Measurements from ENCODE around the gene STX18. TPM values are rescaled to one million over a fixed set of nuclear protein-coding genes. Genes with fewer than 3 reads are reported as not detected.

STX18 gene
- total and polyA plus RNA-seq, 2 donors (not counting 3 experiments of a cell fraction or from before 2014, with no cell fraction given): 30.7 to 31.2 TPM

DNA sequence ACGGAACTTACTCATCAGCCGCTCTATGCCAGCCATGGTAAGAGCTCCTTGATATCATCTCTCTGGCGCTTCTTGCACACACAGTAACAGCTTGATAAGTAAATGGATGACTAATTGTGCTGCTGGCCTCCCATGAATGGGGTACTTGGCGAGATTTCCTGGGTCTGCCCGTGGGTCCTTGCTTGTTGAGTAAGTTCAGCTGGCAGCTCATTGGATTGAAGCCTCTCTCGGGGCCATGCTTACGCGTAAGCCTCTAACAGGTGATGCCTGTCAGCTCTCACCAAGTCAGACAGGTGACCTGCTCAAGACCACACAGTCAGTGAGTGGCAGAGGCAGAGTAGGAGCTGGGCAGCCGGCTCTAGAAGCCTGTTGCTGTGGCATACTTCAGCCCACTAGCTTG is 147.2 kb downstream of the STX18 start:
- Histone ChIP-seq H3K27ac (ENCODE audit: insufficient read depth, low read depth, low read length) (no peak overlapping the region), H3K27me3 (ENCODE audit: control insufficient read depth in 2 of 2, insufficient read depth in 2 of 2, low read length in 2 of 2) (peaks cover 4 to 11% of the 10 kb centered on the region in 2 experiments), H2AFZ (ENCODE audit: low read depth, low read length) (no peak overlapping the region), H3K4me2 (ENCODE audit: insufficient read depth, low read length) (no peak overlapping the region), H3K4me3 (replicated peaks in 1 of 3; ENCODE audit: insufficient read depth in 1 of 3, low read depth in 1 of 3, low read length in 3 of 3) (no peak overlapping the region), H3K36me3 (ENCODE audit: control insufficient read depth in 2 of 2, extremely low read depth in 1 of 2, insufficient read depth in 2 of 2, low read length in 2 of 2) (no peaks in the 10 kb centered on the region), H3K4me1 (ENCODE audit: control insufficient read depth, extremely low read depth, insufficient read depth, low read length) (no peaks in the 10 kb centered on the region), H3K9me1 (replicated peaks; ENCODE audit: control insufficient read depth, extremely low read depth, insufficient read depth, low read length) (no peaks in the 10 kb centered on the region), H3K9me3 (replicated peaks; ENCODE audit: control insufficient read depth, insufficient read depth, low read length) (no peaks in the 10 kb centered on the region), H3K79me2 (ENCODE audit: control insufficient read depth, insufficient read depth, low read length) (no peaks in the 10 kb centered on the region), H4K20me1 (replicated peaks; ENCODE audit: control insufficient read depth, extremely low read depth, insufficient read depth, low read length) (no peaks in the 10 kb centered on the region), H3K9ac (replicated peaks; ENCODE audit: extremely low read depth, insufficient read depth, low read length) (no peak overlapping the region)
- BruUV-seq (replicated peaks): no TSS peak
- TF ChIP-seq GATA2 (IDR thresholded peaks at IDR 0.05; ENCODE audit: insufficient read depth, insufficient read length, low read depth, low read length): peak; percentile 42
- TF ChIP-seq POLR2A (IDR thresholded peaks at IDR 0.05; ENCODE audit: low read depth, low read length): no peak
- no peak for DNase-seq (ENCODE audit: low read depth, low spot score)
- FAIRE-seq: no peak
- ChIA-PET CTCF (interaction anchor here (1.3 kb wide), 1 partner anchor 37 kb away, joined by 3 read pairs; no protein-coding TSS in a partner anchor), POLR2A (no interaction called here)
- intact Hi-C loops (cut with micrococcal nuclease) (no loop called here), dilution Hi-C loops (cut with MboI; ENCODE audit: extremely low pct_ligation_motif_present, low sequenced_read_pairs) (no loop called here)

DNA sequence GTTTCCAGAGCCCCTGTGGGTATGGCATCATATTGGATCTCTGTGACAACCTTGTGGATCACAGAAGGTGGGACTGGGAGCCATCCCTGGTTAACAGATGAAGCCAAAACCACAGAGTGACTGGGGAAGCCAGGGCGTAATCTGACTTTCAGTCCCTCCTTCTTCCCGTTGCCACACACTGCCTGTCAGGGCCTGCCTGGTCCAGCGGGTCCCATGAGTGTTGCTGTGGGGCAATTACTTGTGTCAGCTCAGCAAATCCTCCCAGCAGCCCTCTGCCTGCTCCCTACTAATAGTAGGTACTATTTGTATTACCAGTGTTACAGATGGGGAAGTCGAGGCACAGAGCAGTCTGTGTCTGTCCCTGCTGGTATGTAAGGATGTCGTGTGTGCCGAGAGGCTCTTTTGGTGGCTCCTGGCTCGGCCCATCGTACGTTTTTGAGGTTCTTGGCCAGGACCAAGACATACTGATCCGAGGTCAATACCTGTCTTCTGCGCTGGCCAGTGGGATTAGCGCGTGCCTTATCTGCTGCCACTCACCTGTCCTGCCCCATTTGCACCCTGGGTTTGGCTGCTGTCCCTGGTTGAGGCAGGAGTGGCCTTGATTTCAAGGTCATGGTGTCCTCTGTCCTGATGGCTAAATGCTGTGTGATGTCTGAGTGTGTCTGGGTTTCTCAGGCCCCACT is 149.2 kb downstream of the STX18 start:
- Histone ChIP-seq H3K9me1 (replicated peaks; ENCODE audit: control insufficient read depth, extremely low read depth, insufficient read depth, low read length) (no peaks in the 10 kb centered on the region), H3K36me3 (ENCODE audit: control insufficient read depth in 2 of 2, extremely low read depth in 1 of 2, insufficient read depth in 2 of 2, low read length in 2 of 2) (no peaks in the 10 kb centered on the region), H3K27ac (ENCODE audit: insufficient read depth, low read depth, low read length) (no peak overlapping the region), H3K4me2 (ENCODE audit: insufficient read depth, low read length) (no peak overlapping the region), H3K79me2 (ENCODE audit: control insufficient read depth, insufficient read depth, low read length) (no peaks in the 10 kb centered on the region), H3K27me3 (ENCODE audit: control insufficient read depth in 2 of 2, insufficient read depth in 2 of 2, low read length in 2 of 2) (peaks cover 10 to 14% of the 10 kb centered on the region in 2 experiments), H3K4me1 (ENCODE audit: control insufficient read depth, extremely low read depth, insufficient read depth, low read length) (peaks cover 6% of the 10 kb centered on the region), H2AFZ (ENCODE audit: low read depth, low read length) (no peak overlapping the region), H3K9ac (replicated peaks; ENCODE audit: extremely low read depth, insufficient read depth, low read length) (no peak overlapping the region), H3K4me3 (replicated peaks in 1 of 3; ENCODE audit: insufficient read depth in 1 of 3, low read depth in 1 of 3, low read length in 3 of 3) (no peak overlapping the region), H3K9me3 (replicated peaks; ENCODE audit: control insufficient read depth, insufficient read depth, low read length) (no peaks in the 10 kb centered on the region), H4K20me1 (replicated peaks; ENCODE audit: control insufficient read depth, extremely low read depth, insufficient read depth, low read length) (no peaks in the 10 kb centered on the region)
- POLR2A ChIA-PET: no interaction called here
- FAIRE-seq: no peak
- CTCF ChIA-PET: no interaction called here
- no peak for TF ChIP-seq POLR2AphosphoS5 (IDR thresholded peaks at IDR 0.05; ENCODE audit: insufficient read depth, low read depth, low read length)
- no peak for TF ChIP-seq POLR2A (IDR thresholded peaks at IDR 0.05; ENCODE audit: low read depth, low read length)
- no peak for TF ChIP-seq EZH2 (IDR thresholded peaks at IDR 0.05; ENCODE audit: borderline replicate concordance, low read depth, low read length, severe bottlenecking)
- TF ChIP-seq, protein P1, sequence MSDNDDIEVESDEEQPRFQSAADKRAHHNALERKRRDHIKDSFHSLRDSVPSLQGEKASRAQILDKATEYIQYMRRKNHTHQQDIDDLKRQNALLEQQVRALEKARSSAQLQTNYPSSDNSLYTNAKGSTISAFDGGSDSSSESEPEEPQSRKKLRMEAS (IDR thresholded peaks at IDR 0.05; ENCODE audit: insufficient read depth, insufficient read length): no peak
- no peak for TF ChIP-seq JUN (IDR thresholded peaks at IDR 0.05; ENCODE audit: borderline replicate concordance, insufficient read depth, insufficient read length, low read depth)
- TF ChIP-seq MYC (IDR thresholded peaks at IDR 0.05; ENCODE audit: low read depth, low read length): no peak
- no peak for TF ChIP-seq GATA2 (IDR thresholded peaks at IDR 0.05; ENCODE audit: insufficient read depth, insufficient read length, low read depth, low read length)
- TF ChIP-seq, protein P2, sequence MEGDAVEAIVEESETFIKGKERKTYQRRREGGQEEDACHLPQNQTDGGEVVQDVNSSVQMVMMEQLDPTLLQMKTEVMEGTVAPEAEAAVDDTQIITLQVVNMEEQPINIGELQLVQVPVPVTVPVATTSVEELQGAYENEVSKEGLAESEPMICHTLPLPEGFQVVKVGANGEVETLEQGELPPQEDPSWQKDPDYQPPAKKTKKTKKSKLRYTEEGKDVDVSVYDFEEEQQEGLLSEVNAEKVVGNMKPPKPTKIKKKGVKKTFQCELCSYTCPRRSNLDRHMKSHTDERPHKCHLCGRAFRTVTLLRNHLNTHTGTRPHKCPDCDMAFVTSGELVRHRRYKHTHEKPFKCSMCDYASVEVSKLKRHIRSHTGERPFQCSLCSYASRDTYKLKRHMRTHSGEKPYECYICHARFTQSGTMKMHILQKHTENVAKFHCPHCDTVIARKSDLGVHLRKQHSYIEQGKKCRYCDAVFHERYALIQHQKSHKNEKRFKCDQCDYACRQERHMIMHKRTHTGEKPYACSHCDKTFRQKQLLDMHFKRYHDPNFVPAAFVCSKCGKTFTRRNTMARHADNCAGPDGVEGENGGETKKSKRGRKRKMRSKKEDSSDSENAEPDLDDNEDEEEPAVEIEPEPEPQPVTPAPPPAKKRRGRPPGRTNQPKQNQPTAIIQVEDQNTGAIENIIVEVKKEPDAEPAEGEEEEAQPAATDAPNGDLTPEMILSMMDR (IDR thresholded peaks at IDR 0.05; ENCODE audit: extremely low read depth in 1 of 2, insufficient read depth in 1 of 2, low read depth in 1 of 2, low read length in 2 of 2): no peak
- no peak for TF ChIP-seq FOS (IDR thresholded peaks at IDR 0.05; ENCODE audit: borderline replicate concordance, insufficient read depth, low read length)
- DNase-seq (ENCODE audit: low read depth, low spot score): no peak
- intact Hi-C loops (cut with micrococcal nuclease) (no loop called here), dilution Hi-C loops (cut with MboI; ENCODE audit: extremely low pct_ligation_motif_present, low sequenced_read_pairs) (no loop called here)
- no TSS peak for BruUV-seq (replicated peaks)
